ENCODE data around the gene ABCF1.

Gene ABCF1

DNA sequence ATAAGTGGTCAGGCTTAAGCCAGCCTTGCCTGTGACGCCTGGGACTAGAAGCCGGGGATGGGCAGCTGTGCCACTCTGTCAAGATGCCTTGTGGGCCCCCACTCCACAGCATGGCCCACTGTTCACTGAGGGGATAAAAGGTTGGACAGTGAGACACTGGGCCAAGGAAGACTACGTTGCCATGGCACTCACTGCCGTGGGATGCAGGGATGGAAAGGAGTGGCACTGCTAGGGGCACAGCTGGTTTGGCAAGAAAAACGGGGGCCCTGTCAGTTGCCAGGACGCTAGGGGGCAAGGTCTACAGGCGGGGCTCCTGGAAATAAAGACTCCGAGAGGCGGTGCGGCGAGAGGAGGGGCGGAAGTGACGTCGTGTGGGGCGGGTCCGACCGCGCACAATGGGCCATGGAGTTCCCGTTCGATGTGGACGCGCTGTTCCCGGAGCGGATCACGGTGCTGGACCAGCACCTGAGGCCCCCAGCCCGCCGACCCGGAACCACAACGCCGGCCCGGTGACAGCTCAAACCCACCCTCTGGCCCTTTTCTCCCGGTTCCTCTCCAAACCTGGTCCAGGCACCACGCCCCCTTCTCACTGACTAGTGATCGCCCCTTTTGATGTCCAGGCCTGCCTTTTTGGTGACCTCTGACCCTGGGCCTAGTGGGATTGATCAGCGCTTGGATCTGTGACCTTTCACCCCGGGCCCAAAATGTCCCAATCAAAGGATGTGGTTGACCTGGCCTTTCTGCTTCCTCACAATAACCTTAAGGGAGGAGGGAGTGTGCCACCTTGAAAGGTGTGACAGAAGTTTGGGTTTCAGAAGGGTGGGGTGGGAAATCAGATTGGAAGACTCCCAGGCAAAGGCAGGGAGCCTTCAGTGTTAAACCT lies 55.5 kb downstream of the ABCF1 start, which contains the start of gene ATAT1:
TSS of gene ATAT1 (plus strand) at position 391 of the 883 bp plus-strand sequence.
- DNase-seq, result peak; percentile 92

DNA sequence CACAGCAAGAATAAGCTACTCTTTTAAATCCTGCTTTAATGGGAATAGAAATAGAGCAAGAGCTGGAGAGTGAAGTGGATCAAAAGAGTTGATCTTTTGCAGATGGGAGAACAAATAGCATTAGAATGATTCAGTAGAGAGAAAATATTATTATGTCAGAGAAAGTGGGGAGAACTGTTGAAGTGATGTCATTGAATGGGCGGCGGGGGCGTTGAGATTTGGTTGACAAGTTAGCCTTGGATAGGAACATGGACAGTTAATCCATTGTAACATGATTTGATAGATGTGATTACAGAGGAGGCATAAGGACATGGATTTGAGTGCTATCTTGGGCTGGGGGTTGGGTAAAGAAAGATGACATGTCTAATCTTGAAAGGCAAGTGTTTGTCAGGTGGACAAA lies 64.6 kb downstream of the ABCF1 start:
- no peak for DNase-seq

GRCh38 chr6:30640481-30640880 lies 69.2 kb downstream of the ABCF1 start:
- no peak for DNase-seq

- DNase-seq, result no peak
Measured at GRCh38 chr6:30641048-30641447, 69.8 kb downstream of the ABCF1 start.
